Endothelial cell of umbilical vein (primary cell): ENCODE measurements around the gene HDDC2.

Experiments used
- EZH2 ChIP-seq: IDR thresholded peaks from 2 replicates; pipeline ENCODE4 v1.6.1; 2012; ENCODE audit warnings: borderline replicate concordance, low read depth, mild to moderate bottlenecking, moderate library complexity, low read length, inconsistent platforms; ENCODE audit not compliant: severe bottlenecking
- POLR2A ChIP-seq: IDR thresholded peaks from 2 replicates; pipeline ENCODE4 v1.6.1; 2012; ENCODE audit warnings: low read depth, mild to moderate bottlenecking, control low read depth, low read length
- POLR2AphosphoS5 ChIP-seq: IDR thresholded peaks from 2 replicates; pipeline ENCODE4 v1.6.1; 2012; ENCODE audit warnings: low read depth, mild to moderate bottlenecking, control low read depth, low read length, moderate library complexity; ENCODE audit not compliant: insufficient read depth
- TF ChIP-seq, protein P1 (sequence below), 2 donors: IDR thresholded peaks; 1 replicate in 1 of 2; 2 replicates in 1 of 2; pipeline ENCODE4 v1.5.1; 2011; ENCODE audit warnings: low read length in 2 of 2, mild to moderate bottlenecking in 2 of 2, moderate library complexity in 2 of 2, control low read depth in 1 of 2, inconsistent platforms in 1 of 2, low read depth in 1 of 2; ENCODE audit not compliant: insufficient read depth in 1 of 2; ENCODE audit errors: extremely low read depth in 1 of 2

DNA sequence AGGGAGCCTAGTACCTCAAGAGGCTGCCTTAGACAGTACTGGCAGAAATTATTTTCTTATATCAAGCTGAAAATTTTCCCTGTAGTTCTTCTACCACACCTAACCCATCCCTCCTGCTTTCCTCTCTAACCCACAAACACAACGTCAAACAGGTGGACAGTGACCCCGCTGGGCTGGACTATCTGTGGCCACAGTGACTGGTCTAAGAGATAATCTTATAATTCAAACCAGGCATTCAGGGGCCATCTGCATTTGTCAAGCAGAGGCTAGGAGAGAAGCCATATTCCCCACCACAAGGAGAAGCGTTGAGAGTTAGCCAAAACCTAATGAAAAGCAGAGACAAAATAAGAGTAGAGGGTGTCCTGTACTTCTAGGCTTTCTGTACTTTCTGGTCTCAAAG is 8.2 kb downstream of the HDDC2 start:
- TF ChIP-seq, protein P1, sequence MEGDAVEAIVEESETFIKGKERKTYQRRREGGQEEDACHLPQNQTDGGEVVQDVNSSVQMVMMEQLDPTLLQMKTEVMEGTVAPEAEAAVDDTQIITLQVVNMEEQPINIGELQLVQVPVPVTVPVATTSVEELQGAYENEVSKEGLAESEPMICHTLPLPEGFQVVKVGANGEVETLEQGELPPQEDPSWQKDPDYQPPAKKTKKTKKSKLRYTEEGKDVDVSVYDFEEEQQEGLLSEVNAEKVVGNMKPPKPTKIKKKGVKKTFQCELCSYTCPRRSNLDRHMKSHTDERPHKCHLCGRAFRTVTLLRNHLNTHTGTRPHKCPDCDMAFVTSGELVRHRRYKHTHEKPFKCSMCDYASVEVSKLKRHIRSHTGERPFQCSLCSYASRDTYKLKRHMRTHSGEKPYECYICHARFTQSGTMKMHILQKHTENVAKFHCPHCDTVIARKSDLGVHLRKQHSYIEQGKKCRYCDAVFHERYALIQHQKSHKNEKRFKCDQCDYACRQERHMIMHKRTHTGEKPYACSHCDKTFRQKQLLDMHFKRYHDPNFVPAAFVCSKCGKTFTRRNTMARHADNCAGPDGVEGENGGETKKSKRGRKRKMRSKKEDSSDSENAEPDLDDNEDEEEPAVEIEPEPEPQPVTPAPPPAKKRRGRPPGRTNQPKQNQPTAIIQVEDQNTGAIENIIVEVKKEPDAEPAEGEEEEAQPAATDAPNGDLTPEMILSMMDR (IDR thresholded peaks at IDR 0.05; ENCODE audit: extremely low read depth in 1 of 2, insufficient read depth in 1 of 2, low read depth in 1 of 2, low read length in 2 of 2), result no peak
- no peak for TF ChIP-seq POLR2A
- TF ChIP-seq POLR2AphosphoS5, result no peak
- no peak for TF ChIP-seq EZH2
